Kidney glomerular epithelial cell (primary cell): ENCODE measurements around the gene RNF114.
"Not testable (repeated sequence)": the region's sequence is repeated elsewhere in the genome, so short reads cannot be mapped to it uniquely, and the experiment has no call there.

Experiments
- DNase-seq: peaks from one replicate; lab custom pipeline; 2025; lab: John Stamatoyannopoulos, UW

RNF114 gene

GRCh38 chr20:49964964-49965780 lies 29.0 kb downstream of the RNF114 start:
- no peak for DNase-seq

GRCh38 chr20:49965781-49966305 lies 29.6 kb downstream of the RNF114 start:
- DNase-seq = no peak

- no peak for DNase-seq
Observed at GRCh38 chr20:49966861-49967260, 30.7 kb downstream of the RNF114 start.

GRCh38 chr20:49969234-49969633 lies 33.0 kb downstream of the RNF114 start:
- no peak for DNase-seq

GRCh38 chr20:49969946-49970345 lies 33.7 kb downstream of the RNF114 start:
- DNase-seq = no peak

GRCh38 chr20:49970498-49970897 lies 34.3 kb downstream of the RNF114 start:
- no peak for DNase-seq

- DNase-seq = no peak
Observed at GRCh38 chr20:49973981-49974380, 37.8 kb downstream of the RNF114 start.

- DNase-seq = no peak
Observed at GRCh38 chr20:49976542-49976941, 40.3 kb downstream of the RNF114 start.

- not testable (repeated sequence) for DNase-seq
Observed at GRCh38 chr20:49977740-49978139, 41.5 kb downstream of the RNF114 start.

- DNase-seq = no peak
Observed at GRCh38 chr20:49978685-49979029, 42.5 kb downstream of the RNF114 start.

- no peak for DNase-seq
Observed at GRCh38 chr20:49979030-49979832, 43.0 kb downstream of the RNF114 start.

GRCh38 chr20:49980140-49981008 lies 44.2 kb downstream of the RNF114 start:
- DNase-seq = no peak

- DNase-seq = no peak
Observed at GRCh38 chr20:49981218-49982071, 45.2 kb downstream of the RNF114 start.

- DNase-seq = no peak
Observed at GRCh38 chr20:49982072-49982345, 45.8 kb downstream of the RNF114 start.

- DNase-seq = peak; percentile 86
Observed at GRCh38 chr20:49982346-49983122, 46.3 kb downstream of the RNF114 start, which contains the start of gene SNAI1. SNAI1 (plus strand) TSS chr20:49982980; CDS start chr20:49983060, 80 bp downstream.

GRCh38 chr20:49983123-49983847 lies 47.1 kb downstream of the RNF114 start:
- no peak for DNase-seq

GRCh38 chr20:49983848-49984408 lies 47.7 kb downstream of the RNF114 start:
- no peak for DNase-seq

- DNase-seq = no peak
Observed at GRCh38 chr20:49984426-49985153, 48.4 kb downstream of the RNF114 start.

- DNase-seq = no peak
Observed at GRCh38 chr20:49985157-49985556, 49.0 kb downstream of the RNF114 start.
